Pons (tissue), 1 donor: ENCODE results near the gene ZNF792.
"Not testable (repeated sequence)": the region's sequence is repeated elsewhere in the genome, so short reads cannot be mapped to it uniquely, and the experiment has no call there.

Experiments
- DNase-seq: peaks from one replicate; pipeline ENCODE4 v3.0.0-alpha.2; 2016; ENCODE audit warnings: low spot score

ZNF792 gene

DNA sequence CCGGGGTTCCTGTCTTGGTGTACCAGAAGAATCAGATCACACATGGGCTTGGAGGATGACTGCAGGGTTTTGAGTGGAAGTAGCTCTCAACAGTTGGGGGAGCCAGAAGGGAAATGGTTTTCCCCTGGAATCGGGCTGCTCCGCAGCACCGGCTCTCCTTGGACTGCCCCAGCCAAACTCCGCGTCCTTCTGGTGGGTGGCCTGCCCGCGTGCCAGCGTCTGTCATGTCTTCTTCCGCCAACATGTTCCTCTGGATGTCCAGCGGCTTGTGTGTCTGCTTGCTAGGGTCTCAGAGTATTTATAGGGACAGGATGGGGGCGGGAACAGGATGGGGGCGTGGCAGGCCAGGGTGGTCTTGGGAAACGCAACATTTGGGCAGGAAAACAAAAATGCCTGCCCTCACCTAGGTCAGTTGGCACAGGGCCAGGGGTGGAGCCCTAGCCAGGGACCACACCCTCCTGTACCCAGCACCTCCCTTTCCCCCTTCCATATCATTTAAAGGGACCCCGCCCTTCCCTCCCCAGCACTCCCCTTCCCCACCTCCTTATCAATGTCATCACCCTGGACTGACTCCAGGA lies 38.7 kb downstream of the ZNF792 start:
- DNase-seq = no peak

DNA sequence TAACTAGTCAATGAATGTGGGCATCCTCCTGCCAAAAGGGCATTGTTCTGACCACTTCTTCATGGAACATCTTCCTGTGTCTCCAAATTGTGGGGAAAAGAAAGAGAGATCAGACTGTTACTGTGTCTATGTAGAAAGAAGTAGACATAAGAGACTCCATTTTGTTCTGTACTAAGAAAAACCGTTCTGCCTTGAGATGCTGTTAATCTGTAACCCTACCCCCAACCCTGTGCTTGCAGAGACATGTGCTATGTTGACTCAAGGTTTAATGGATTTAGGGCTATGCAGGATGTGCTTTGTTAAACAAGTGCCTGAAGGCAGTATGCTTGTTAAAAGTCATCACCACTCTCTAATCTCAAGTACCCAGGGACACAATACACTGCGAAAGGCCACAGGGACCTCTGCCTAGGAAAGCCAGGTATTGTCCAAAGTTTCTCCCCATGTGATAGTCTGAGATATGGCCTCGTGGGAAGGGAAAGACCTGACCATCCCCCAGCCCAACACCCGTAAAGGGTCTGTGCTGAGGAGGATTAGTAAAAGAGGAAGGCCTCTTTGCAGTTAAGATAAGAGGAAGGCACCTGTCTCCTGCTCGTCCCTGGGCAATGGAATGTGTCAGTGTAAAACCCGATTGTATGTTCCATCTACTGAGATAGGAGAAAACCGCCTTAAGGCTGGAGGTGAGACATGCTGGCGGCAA lies 43.8 kb downstream of the ZNF792 start:
- not testable (repeated sequence) for DNase-seq

DNA sequence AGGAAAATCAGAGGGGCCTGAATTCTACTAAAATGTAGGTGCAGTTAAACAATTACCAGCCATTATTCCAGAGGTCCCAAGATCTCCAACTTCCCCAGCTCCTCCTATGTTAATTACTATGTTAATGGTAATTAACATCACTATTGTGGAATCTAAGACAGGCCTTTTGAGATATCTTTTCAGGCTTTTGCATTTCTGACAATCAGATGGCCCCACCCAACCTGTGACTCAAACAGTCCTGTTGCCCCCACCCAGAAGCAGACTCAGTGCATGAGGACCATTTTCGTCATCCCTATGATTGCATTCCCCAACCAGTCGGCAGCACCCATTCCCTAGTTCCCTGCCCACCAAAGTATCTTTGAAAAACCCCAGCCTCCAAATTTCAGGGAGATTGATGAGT lies 45.8 kb downstream of the ZNF792 start:
- DNase-seq = no peak

DNA sequence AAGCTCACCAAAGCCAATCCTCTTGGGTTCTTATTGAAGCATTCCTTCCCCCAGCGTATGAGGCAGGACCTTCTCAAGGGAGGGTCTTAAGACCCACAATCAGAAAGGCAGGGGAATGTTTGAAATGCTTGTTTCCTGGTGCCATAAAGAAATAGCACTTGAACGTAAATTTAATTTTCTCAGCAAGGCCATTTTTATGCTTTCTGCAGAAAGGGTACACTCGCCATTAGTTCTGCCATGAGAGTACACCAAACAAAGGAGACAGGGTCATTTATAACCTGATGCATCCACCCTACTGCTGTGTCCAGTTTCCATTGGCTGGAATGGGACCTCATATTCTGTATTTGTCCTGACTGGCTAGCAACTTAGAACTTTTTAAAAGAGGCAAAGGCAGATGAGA lies 46.9 kb downstream of the ZNF792 start:
- not testable (repeated sequence) for DNase-seq

DNA sequence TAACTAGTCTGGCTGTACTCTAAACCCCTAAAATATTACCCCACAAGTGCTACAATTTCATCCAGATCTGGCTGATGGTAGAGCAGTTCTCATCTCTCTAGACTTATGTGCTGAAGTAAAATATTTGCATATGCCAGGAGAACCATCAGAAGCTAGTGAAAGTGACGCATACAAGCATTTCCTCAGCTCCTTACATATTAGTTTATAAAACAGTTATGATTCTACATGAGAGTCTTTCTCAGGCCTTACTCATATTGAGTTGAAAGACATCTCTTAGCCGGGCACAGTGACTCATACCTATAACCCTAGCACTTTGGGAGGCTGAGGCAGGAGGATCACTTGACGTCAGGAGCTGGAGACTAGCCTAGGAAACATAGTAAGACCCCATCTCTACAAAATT lies 53.3 kb downstream of the ZNF792 start:
- DNase-seq = no peak
